Panc1 (cell line): ENCODE data around the gene GATA6.

Source experiments
- CTCF ChIP-seq: fragments of 450-650 bp; IDR thresholded peaks from 2 replicates; pipeline ENCODE4 v1.5.1; 2017; ENCODE audit warnings: mild to moderate bottlenecking
- POLR2AphosphoS5 ChIP-seq: IDR thresholded peaks from 2 replicates; pipeline ENCODE4 v1.6.1; 2012; ENCODE audit warnings: mild to moderate bottlenecking, low read depth, low read length, moderate library complexity
- REST ChIP-seq, 2 experiments: IDR thresholded peaks; 2 replicates each; pipeline ENCODE4 v1.6.1; 2011 to 2012; ENCODE audit warnings: low read depth in 2 of 2, control low read depth in 1 of 2, low read length in 1 of 2, mild to moderate bottlenecking in 1 of 2, moderate library complexity in 1 of 2; ENCODE audit not compliant: insufficient read depth in 1 of 2

- TF ChIP-seq REST (IDR thresholded peaks at IDR 0.05; ENCODE audit: insufficient read depth in 1 of 2, low read depth in 2 of 2, low read length in 1 of 2) (no peak), CTCF (no peak), POLR2AphosphoS5 (no peak)
Measured at GRCh38 chr18:22233266-22233665, 63.9 kb downstream of the GATA6 start.
